ENCODE results near the gene KMT5B. TPM values are rescaled to one million over a fixed set of nuclear protein-coding genes. Genes with fewer than 3 reads are reported as not detected.

The KMT5B gene
- total and polyA plus RNA-seq, 4 donors = 15.1 to 78.2 (median 26.1) TPM

- ATAC-seq (ENCODE audit: insufficient read depth, low FRiP score) (no peak), DNase-seq (no peak)
- H3K27ac ChIP-seq (ENCODE audit: low read depth in 1 of 2, low read length in 1 of 2) = no peak overlapping the region
- H3K4me3 ChIP-seq = no peak overlapping the region
- H3K4me1 ChIP-seq (ENCODE audit: control insufficient read depth in 5 of 5, insufficient read depth in 5 of 5, low read length in 5 of 5) = peaks cover 0 to 22% (median 5%) of the 10 kb centered on the region in 5 donors
- no peak overlapping the region for H3K9ac ChIP-seq (ENCODE audit: insufficient read depth in 1 of 2, low read length in 2 of 2)
- H3K36me3 ChIP-seq (ENCODE audit: control insufficient read depth in 4 of 4, insufficient read depth in 4 of 4, low read length in 4 of 4) = peaks cover 3 to 15% (median 7%) of the 10 kb centered on the region in 4 donors
- 75 to 88% methylated on average over 3 of the region's 3 CpGs for WGBS, 2 donors
- TF ChIP-seq CTCF (IDR thresholded peaks at IDR 0.05; ENCODE audit: control extremely low read depth, extremely low read depth) = no peak
- no peaks in the 10 kb centered on the region for H3K27me3 ChIP-seq (ENCODE audit: control insufficient read depth in 3 of 3, insufficient read depth in 3 of 3, low read length in 2 of 3)
- no peaks in the 10 kb centered on the region for H3K9me3 ChIP-seq (ENCODE audit: control insufficient read depth in 4 of 4, insufficient read depth in 3 of 4, low read length in 3 of 4)
These were observed 23.2 kb downstream of the KMT5B start for GRCh38 chr11:68189888-68190287.

GRCh38 chr11:68189082-68189481, 24.0 kb downstream of the KMT5B start:
- no peak for TF ChIP-seq CTCF (IDR thresholded peaks at IDR 0.05; ENCODE audit: control extremely low read depth, extremely low read depth)
- DNase-seq (no peak), ATAC-seq (ENCODE audit: insufficient read depth, low FRiP score) (no peak)
- no peak overlapping the region for H3K4me3 ChIP-seq
- H3K36me3 ChIP-seq (ENCODE audit: control insufficient read depth in 4 of 4, insufficient read depth in 4 of 4, low read length in 4 of 4) = peaks cover 3 to 19% (median 12%) of the 10 kb centered on the region in 4 donors
- peaks cover 0 to 22% (median 5%) of the 10 kb centered on the region in 5 donors for H3K4me1 ChIP-seq (ENCODE audit: control insufficient read depth in 5 of 5, insufficient read depth in 5 of 5, low read length in 5 of 5)
- no peak overlapping the region for H3K27ac ChIP-seq (ENCODE audit: low read depth in 1 of 2, low read length in 1 of 2)
- WGBS, 2 donors = 40 to 64% methylated on average over 3 of the region's 3 CpGs
- H3K27me3 ChIP-seq (ENCODE audit: control insufficient read depth in 3 of 3, insufficient read depth in 3 of 3, low read length in 2 of 3) = no peaks in the 10 kb centered on the region
- no peaks in the 10 kb centered on the region for H3K9me3 ChIP-seq (ENCODE audit: control insufficient read depth in 4 of 4, insufficient read depth in 3 of 4, low read length in 3 of 4)
- H3K9ac ChIP-seq (ENCODE audit: insufficient read depth in 1 of 2, low read length in 2 of 2) = no peak overlapping the region

GRCh38 chr11:68186061-68186460, 27.0 kb downstream of the KMT5B start:
- peaks cover 4 to 33% (median 19%) of the 10 kb centered on the region in 4 donors for H3K36me3 ChIP-seq (ENCODE audit: control insufficient read depth in 4 of 4, insufficient read depth in 4 of 4, low read length in 4 of 4)
- ATAC-seq (ENCODE audit: insufficient read depth, low FRiP score) (no peak), DNase-seq (no peak)
- H3K9me3 ChIP-seq (ENCODE audit: control insufficient read depth in 4 of 4, insufficient read depth in 3 of 4, low read length in 3 of 4) = no peaks in the 10 kb centered on the region
- TF ChIP-seq CTCF (IDR thresholded peaks at IDR 0.05; ENCODE audit: control extremely low read depth, extremely low read depth) = no peak
- H3K27ac ChIP-seq (ENCODE audit: low read depth in 1 of 2, low read length in 1 of 2) = no peak overlapping the region
- no peak overlapping the region for H3K9ac ChIP-seq (ENCODE audit: insufficient read depth in 1 of 2, low read length in 2 of 2)
- no peak overlapping the region for H3K4me3 ChIP-seq
- H3K4me1 ChIP-seq (ENCODE audit: control insufficient read depth in 5 of 5, insufficient read depth in 5 of 5, low read length in 5 of 5) = peaks cover 0 to 6% (median 5%) of the 10 kb centered on the region in 5 donors
- WGBS, 2 donors = 66 to 77% methylated on average over 6 of the region's 6 CpGs
- no peaks in the 10 kb centered on the region for H3K27me3 ChIP-seq (ENCODE audit: control insufficient read depth in 3 of 3, insufficient read depth in 3 of 3, low read length in 2 of 3)
